Fibroblast of the conjunctiva (primary cell): ENCODE data around the gene SPATA20.

Experiments
- DNase-seq: peaks from one replicate; pipeline ENCODE4 v3.0.0-alpha.2; 2010; ENCODE audit warnings: low read depth

The SPATA20 gene

DNA sequence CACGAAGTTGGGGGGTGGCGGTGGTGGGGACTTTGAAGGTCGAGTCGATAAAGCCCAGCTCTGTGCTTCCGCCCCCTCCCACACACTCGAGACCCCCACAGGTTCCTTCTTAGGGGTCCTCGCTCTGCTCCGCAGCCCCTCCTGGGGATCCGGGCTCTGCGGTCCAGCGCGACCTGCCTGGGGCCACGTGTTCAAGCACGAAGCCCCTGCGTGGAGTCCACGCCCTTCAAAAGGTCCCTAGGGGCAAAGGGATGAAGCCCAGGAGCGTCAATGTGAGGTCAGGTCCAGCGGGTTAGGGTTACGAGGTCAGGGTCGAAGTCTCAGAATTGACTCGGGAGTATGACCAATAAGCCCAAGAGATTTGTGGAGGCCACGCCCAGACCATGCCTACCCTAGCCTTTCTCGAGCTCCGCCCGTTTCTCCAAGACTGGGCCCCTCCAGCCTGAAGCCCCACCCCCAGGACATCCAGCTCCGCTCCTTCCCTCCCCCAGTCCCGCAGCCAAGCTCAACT is 12.8 kb downstream of the SPATA20 start:
- DNase-seq, result no peak

DNA sequence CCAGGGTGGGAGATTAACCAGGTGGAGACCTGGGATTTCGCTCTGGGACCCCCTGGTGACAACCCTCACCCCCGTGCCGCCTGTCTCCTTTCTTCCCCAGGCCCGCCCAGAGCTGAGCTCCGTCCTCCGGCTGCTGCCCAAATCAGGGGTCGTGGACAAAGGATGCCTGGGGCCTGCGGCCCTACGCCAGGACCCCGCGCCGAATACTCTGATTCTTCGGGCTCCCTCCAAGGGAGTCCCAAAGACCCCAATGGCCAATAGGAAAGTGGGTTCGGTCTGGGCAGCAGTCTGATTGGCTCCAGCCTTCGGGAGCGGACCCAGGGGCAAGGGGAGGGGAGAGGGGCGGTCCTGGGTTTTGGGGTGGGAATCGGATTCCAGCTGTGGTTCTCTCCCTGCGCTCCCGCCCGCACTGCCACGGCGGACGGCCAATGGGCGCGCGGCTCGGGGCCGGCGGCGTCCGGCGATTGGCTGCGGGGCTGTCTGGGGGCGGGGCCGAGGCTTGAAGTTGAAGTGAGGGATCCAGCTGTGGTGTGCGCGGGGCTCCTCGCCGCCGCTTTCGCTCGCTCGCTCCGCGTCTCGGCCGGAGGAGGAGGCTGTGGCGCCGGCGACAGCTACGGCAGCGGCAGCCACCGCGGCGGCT is 13.3 kb downstream of the SPATA20 start, which contains the start of gene CACNA1G:
Gene CACNA1G, plus strand, starts transcription at position 531 of the 640 bp plus-strand sequence. CDS start 745 bp downstream, outside the sequence.
- DNase-seq, result peak; percentile 65

DNA sequence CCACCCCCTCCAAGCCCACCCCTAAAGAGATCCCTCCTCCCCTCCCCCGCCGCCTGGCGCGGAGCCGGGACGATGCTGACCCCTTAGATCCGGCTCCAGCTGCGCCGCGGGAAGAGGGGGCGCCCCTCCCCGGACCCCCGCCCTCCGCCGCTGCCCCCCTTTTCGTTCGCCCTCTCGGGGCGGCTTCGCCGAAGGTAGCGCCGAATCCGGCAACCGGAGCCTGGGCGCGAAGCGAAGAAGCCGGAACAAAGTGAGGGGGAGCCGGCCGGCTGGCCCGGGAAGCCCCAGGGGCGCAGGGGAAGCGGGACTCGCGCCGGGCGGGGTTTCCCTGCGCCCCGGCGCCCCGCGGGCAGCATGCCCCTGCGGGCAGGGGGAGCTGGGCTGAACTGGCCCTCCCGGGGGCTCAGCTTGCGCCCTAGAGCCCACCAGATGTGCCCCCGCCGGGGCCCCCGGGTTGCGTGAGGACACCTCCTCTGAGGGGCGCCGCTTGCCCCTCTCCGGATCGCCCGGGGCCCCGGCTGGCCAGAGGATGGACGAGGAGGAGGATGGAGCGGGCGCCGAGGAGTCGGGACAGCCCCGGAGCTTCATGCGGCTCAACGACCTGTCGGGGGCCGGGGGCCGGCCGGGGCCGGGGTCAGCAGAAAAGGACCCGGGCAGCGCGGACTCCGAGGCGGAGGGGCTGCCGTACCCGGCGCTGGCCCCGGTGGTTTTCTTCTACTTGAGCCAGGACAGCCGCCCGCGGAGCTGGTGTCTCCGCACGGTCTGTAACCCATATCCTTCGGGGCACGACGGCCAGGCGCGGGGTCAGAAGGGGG is 14.2 kb downstream of the SPATA20 start:
- DNase-seq, result no peak

DNA sequence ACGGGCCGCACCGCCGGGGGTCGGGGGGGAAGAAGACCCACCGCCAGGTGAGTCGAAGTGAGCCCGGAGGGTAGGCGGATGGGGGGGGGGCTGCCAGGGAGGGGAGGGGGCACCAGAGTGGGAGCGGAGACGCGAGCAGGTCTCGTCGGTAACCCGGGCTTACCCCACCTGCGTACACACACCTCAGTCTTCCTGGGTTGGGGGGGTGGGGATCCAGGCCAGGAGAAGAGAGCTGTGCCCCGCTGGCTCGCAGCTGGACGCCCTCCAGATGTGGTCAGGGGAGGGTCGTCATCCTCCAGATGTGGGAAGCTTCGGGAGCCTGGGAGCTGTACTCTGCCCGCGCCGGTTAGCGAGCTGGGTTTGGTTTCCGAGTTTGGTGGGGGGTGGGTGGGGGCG is 14.8 kb downstream of the SPATA20 start:
- DNase-seq, result no peak

DNA sequence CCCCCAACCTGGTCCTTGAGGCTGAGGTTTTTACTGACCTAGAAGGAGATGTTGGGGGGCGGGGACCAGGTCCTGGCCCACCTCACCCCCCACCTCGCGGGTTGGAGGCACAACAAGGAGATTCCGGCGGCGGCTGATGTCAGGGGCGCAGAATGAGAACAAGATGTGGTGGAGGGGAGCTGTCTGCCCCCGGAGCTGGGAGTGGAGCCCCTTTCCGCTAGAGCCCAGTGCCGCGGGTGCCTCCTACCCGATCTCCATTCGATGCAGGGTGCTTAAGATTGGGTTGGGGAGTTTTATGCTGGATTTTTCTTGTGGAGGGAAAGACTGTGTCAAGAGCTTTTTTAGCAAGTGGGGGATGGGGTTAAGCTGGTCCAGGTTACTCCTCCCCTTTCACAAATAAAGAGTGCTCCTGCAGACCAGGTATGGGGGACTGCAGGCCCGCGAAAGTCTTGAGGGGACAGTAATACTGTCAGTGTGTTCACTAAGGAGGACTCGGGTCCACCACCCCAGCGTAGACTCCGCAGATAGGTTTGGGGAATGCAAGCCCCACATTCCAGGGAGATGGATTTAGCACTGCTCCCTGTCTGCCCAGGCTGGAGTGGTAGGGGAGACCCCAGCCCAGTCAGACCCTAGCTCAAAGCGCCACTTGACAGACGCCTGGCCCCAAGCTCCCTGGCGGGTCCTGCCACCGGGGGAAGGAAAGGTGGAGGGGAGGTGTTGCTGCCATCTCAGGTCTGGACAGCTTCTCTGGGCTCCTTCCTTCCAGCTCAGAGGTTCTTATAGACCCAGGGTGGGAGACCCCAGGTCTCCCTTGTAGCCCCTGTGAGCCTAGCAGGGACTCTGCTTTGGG is 15.5 kb downstream of the SPATA20 start:
- DNase-seq, result no peak

DNA sequence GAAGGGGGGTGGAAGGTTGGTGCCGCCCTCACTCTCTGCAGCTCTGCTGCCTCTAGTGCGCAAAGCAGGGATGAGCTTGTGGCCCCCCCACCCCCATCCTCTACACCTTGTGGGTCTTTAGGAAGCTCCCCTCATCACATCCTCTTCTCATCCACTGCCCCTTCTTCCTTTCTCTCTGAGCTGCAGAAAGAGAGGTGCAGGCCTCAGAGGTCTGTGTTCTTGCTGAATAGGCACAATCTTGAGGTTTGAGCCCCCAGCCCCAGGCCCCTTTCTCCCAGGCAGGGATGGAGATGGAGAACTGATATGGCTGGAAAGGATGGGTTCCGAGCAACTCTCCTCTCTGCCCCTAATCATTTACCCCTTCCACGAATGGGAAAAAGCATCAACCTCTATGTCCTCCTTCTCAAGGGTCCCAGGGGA is 16.1 kb downstream of the SPATA20 start:
- DNase-seq, result no peak

DNA sequence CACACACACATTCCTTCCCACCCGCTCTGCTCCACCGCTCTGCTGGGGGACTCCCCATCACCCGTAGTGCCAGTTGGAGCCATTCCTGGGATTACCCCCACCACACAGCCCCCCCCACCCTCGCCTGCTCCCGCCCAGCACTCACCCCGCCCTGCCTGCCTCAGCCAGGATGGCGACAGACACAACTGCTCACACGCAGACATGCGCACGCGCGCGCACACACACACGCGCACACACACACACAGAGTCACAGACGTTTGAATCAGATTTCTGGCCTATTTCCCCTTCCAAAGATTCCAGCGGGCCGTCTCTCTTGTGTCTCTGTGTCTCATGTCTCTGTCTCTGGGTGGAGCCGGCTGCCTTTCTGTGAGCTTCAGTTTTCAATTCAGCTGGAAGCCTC is 17.9 kb downstream of the SPATA20 start:
- peak; percentile 53 for DNase-seq

DNA sequence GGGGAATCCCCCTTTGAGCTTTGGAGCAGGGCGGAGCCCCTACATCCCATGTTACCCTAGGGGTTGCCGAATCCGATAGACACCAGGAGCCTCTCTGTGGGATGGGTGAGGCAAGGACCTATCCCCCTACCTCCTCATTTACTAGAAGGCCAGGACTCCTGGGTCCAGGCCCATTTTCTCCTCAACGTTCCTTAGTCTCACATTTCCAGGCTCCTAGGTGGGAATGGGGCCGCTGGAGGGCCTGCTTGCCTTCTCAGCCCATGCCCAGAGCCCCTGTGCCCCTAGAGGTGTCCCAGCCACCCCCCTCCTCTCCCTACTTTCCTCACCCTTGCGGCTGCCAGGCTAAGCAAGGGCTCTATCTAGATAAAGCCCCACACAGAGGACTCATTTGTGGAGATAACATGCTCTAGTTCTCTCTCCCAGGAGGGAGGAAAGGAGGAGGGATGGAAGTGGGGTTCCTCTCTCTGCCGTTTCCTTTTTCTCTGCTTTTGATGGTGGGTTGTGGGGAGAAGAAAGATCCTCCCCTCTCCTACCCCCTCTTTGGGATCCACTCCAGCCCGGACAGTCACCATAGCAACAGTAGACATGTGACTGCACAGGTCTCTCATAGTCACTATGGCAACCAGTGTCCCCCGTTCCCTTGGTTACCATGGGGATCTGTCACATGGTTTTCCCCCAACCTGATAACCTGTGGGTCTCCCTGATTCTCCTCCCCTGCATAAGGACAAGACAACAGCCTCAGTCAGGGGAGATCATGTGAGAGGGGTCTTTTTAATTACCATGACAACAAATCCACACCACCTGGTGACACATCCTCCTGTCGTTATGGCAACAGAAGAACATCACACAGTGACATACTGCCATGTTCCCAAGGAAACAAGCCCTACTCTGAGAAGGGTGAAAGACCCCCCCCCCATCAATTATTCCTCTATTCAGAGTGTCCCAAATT is 18.7 kb downstream of the SPATA20 start:
- DNase-seq, result no peak

DNA sequence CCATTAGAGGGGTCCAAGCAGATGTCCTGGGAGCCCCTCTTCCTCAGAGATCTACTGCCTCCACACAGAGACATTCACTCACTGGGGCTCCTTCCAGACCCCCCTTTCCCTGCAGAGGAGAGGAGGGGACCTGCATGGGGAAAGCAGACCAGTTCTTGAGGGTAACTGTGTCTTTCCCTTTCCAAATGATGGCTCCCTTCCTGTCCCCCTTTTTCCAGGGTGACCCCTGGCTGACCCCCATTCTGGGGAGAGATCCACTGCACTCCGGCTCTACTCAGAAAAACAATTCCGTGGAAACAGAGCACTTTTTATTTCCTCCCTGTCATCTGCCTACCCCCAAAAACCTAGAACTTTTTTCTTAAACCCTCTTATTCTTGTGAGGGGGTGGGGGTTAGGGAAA is 19.9 kb downstream of the SPATA20 start:
- no peak for DNase-seq

DNA sequence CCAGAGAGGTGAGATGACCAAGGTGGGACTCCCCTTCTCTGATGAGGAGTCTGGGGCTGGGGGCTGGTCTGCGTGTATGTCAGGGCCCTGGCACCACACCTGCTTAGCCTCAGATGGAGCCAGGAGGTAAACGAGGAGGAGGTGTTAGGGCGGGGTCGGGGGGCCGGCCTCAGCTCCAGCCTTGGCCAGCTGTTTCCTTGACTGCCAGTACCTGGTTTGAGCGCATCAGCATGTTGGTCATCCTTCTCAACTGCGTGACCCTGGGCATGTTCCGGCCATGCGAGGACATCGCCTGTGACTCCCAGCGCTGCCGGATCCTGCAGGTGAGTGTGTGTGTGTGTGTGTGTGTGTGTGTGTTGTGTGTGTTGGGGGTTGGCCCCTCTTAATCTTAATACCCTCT is 21.7 kb downstream of the SPATA20 start:
- no peak for DNase-seq

DNA sequence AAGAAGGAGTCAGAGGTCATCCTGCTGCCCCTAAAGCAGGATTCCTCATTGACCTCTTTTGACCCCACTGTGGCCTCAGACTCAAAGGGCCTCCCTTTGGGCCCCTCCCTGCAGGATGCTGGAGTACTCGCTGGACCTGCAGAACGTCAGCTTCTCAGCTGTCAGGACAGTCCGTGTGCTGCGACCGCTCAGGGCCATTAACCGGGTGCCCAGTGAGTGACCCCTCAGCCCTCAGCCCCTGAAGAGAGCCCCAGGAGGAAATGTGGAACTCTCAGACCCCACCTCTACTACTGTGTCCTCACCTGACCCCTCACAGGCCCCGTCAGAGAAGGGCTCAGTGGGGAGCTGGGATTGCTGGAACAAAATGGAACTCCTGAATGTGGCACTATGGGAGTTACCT is 22.6 kb downstream of the SPATA20 start:
- no peak for DNase-seq

DNA sequence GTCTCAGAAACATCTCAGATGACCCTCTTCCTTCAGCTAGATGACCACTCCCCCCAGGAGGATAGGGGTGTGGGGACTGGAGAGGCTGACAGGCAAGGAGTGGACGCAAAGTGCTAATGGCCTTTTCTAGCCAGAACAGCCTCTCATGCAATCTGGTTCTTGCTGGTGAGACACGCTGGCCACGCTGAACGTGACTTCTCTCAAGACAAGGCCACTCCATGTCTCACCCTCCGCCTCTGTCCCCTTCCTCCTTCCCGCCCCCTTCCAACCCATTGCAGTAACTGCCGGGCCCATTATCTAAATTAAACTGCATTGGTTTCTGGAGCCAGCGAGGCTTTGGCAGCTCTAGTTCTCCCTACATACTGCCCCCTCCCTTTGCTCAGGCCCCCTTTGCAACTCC is 23.1 kb downstream of the SPATA20 start:
- DNase-seq, result no peak

DNA sequence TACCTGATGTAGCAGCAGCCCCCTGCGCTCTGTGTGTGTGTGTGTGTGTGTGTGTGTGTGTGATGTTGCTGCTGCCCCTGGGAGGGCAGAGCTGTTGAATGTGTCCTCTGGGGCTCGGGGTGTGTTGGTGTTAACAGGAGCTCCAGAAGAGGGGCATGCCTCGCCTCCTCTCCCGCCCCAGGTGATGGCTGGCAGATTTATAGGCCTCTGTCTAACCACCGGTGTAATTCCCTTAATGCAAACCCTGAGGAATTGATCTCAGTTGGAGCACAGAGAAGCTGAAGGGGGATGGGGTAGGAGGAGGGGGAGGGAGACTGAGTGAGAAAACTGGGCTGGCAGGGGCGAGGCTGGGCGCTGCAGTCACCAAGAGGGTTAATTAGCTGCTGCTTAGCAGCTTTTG is 23.6 kb downstream of the SPATA20 start:
- DNase-seq, result no peak

DNA sequence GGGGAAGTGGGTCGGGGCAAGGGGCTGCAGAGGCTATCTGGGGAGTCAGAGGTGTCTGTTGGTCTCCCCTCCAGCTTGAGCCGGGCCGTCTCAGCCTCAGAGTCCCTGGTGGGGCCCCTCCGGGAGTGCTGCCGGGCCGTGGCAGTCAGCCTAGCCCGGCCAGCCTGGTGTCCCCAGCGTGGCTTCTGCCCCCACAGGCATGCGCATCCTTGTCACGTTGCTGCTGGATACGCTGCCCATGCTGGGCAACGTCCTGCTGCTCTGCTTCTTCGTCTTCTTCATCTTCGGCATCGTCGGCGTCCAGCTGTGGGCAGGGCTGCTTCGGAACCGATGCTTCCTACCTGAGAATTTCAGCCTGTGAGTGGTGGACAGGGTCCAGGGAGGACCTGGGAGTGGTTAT is 24.7 kb downstream of the SPATA20 start:
- no peak for DNase-seq

DNA sequence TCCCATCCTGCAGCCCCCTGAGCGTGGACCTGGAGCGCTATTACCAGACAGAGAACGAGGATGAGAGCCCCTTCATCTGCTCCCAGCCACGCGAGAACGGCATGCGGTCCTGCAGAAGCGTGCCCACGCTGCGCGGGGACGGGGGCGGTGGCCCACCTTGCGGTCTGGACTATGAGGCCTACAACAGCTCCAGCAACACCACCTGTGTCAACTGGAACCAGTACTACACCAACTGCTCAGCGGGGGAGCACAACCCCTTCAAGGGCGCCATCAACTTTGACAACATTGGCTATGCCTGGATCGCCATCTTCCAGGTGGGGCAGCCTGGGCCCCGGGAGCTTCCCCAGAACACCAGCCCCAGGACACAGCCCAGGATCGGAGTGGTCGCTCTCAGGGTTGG is 25.6 kb downstream of the SPATA20 start:
- DNase-seq, result no peak

DNA sequence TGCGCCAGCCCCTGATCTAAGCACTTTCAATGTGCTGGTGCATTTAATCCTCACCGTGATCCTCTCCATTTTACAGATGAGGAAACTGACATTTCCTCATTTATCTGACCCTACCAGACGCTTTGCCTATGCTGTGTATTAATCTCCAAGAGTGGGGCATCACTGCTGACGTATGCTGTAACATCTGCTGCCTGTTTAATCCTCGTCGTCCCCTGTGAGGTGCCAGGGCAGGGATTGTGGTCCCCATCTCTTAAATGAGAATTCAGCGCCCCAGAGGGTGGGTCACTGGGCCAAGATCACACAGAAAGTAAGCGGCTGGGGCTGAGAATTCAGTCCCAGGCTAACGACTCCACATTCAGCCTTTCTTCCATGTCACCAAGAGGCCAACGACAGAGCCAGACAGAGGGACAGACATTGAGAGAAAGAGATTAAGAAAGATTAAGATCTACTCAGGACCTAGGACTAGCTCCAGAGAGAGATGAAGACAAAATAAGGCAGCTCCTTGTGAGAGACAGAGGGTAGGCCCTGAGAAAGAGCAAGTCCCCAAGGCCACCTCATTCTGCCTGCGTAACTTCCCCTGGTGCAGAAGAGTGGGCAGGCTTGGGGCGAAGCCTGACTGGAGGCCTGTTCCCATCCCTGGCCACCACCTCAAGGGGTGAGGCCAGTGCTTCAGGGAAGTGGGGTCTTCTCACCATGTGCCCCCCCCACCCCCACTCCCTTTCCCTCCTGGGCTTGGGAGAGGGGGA is 27.1 kb downstream of the SPATA20 start:
- no peak for DNase-seq

DNA sequence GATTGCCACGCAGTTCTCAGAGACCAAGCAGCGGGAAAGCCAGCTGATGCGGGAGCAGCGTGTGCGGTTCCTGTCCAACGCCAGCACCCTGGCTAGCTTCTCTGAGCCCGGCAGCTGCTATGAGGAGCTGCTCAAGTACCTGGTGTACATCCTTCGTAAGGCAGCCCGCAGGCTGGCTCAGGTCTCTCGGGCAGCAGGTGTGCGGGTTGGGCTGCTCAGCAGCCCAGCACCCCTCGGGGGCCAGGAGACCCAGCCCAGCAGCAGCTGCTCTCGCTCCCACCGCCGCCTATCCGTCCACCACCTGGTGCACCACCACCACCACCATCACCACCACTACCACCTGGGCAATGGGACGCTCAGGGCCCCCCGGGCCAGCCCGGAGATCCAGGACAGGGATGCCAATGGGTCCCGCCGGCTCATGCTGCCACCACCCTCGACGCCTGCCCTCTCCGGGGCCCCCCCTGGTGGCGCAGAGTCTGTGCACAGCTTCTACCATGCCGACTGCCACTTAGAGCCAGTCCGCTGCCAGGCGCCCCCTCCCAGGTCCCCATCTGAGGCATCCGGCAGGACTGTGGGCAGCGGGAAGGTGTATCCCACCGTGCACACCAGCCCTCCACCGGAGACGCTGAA is 28.7 kb downstream of the SPATA20 start:
- DNase-seq, result no peak

DNA sequence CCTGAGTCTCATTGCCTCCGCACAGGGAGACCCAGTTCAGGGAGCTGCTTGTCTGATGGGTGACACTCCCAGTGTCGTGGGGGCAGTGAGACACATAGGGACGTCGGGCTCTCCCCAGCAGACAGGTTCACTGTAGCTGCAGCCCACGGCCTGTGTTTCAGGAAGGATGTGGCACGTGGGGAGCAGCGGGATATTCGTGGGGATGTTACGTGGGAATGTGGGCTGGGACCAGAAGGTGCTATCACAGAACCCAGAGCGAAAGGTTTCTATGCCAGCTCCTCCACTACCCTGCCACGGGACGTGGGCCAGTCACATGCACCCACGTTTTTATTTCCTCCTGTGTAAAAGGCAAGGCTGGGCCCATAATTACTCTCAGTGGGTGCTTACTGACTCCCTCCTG is 29.9 kb downstream of the SPATA20 start:
- no peak for DNase-seq

DNA sequence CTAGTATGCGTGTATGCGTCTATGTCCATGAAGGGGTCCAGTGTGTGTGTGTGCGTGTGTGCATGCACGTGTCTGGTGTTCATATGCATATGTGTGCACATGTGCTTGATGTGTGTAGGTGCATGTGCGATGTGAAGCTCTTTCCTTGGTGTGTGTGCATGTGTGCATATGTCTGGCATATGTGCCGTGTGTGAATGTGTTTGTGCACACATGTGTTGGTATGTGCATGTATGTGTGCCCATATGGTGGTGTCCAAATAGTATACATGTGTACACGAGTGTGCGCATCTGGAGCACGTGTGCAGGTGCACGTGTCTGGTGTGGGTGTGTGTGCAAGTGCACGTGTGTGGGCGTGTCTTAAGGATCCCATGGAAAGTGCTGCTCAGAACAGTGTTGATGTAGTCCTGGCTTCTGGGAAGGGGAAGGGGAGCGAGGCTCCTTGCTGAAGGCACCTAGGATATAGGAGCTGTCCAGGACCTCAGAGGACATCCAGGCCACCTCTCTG is 30.5 kb downstream of the SPATA20 start:
- no peak for DNase-seq

DNA sequence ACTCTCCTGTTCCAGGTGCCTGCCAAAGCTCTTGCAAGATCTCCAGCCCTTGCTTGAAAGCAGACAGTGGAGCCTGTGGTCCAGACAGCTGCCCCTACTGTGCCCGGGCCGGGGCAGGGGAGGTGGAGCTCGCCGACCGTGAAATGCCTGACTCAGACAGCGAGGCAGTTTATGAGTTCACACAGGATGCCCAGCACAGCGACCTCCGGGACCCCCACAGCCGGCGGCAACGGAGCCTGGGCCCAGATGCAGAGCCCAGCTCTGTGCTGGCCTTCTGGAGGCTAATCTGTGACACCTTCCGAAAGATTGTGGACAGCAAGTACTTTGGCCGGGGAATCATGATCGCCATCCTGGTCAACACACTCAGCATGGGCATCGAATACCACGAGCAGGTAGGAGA is 31.2 kb downstream of the SPATA20 start:
- no peak for DNase-seq
